WTC11 (cell line): ENCODE results near the gene VWF. TPM values are rescaled to one million over a fixed set of nuclear protein-coding genes. Genes with fewer than 3 reads are reported as not detected.

Experiments used
- ATAC-seq: fragments of 200-7000 bp; cut with Tn5 transposase; 2 replicates; pipeline ENCODE4 v1.10.0; 2021; ENCODE audit warnings: mild to moderate bottlenecking, moderate library complexity
- CTCF ChIA-PET: fragments of 300-600 bp; sonication (Branson Sonifier 250); formaldehyde crosslinking; loops from one replicate; lab custom pipeline; 2021; ENCODE audit warnings: antibody characterized with exemption; lab: Charles Lee
- POLR2A ChIA-PET: fragments of 350-600 bp; sonication (Branson Sonifier 250); formaldehyde crosslinking; loops from one replicate; lab custom pipeline; 2021; ENCODE audit warnings: antibody characterized with exemption; lab: Charles Lee
- DNase-seq: peaks from one replicate; pipeline ENCODE4 v3.0.0; 2021; ENCODE audit warnings: low spot score
- H3K27ac Mint-ChIP-seq: 2 replicates; pipeline ENCODE4 v1.8.0; 2021; ENCODE audit warnings: mixed read lengths
- H3K27me3 Mint-ChIP-seq: 2 replicates; pipeline ENCODE4 v1.8.0; 2021; ENCODE audit warnings: low read depth, mild to moderate bottlenecking, moderate library complexity, mixed read lengths
- H3K36me3 Mint-ChIP-seq: 2 replicates; pipeline ENCODE4 v1.8.0; 2021; ENCODE audit warnings: mixed read lengths
- H3K4me1 Mint-ChIP-seq: 2 replicates; pipeline ENCODE4 v1.8.0; 2022; ENCODE audit warnings: mixed read lengths
- H3K4me3 Mint-ChIP-seq: 2 replicates; pipeline ENCODE4 v1.8.0; 2021; ENCODE audit warnings: mild to moderate bottlenecking, moderate library complexity, mixed read lengths
- H3K9me3 Mint-ChIP-seq: 2 replicates; pipeline ENCODE4 v1.8.0; 2021; ENCODE audit warnings: mixed read lengths
- ESRRA ChIP-seq: sonication (generic); formaldehyde crosslinking; IDR thresholded peaks from 2 replicates; pipeline ENCODE4 v1.8.1; 2022; ENCODE audit warnings: mild to moderate bottlenecking, missing genetic modification reagents, borderline replicate concordance
- FOXP1 ChIP-seq: sonication (generic); formaldehyde crosslinking; IDR thresholded peaks from 2 replicates; pipeline ENCODE4 v1.8.0; 2022; ENCODE audit warnings: missing genetic modification reagents, mild to moderate bottlenecking, moderate library complexity, borderline replicate concordance
- GTF2I ChIP-seq: fragments of 250-450 bp; sonication (Bioruptor Pico); conservative IDR thresholded peaks from 2 replicates; pipeline ENCODE4 v1.4.0; 2021; ENCODE audit warnings: mild to moderate bottlenecking
- HMGA2 ChIP-seq: fragments of 250-450 bp; sonication (Bioruptor Pico); IDR thresholded peaks from 2 replicates; pipeline ENCODE4 v1.4.0; 2021; ENCODE audit warnings: mild to moderate bottlenecking, moderate library complexity
- MXD4 ChIP-seq: fragments of 250-450 bp; sonication (Bioruptor Pico); IDR thresholded peaks from 2 replicates; pipeline ENCODE4 v1.8.0; 2021; ENCODE audit warnings: mild to moderate bottlenecking, moderate library complexity, borderline replicate concordance
- NR1H2 ChIP-seq: sonication (generic); formaldehyde crosslinking; IDR thresholded peaks from 2 replicates; pipeline ENCODE4 v1.9.0; 2021; ENCODE audit warnings: mild to moderate bottlenecking, moderate library complexity, missing genetic modification reagents
- OVOL2 ChIP-seq: fragments of 250-450 bp; sonication (Bioruptor Pico); IDR thresholded peaks from 2 replicates; pipeline ENCODE4 v1.9.0; 2021; ENCODE audit warnings: mild to moderate bottlenecking, borderline replicate concordance
- RELA ChIP-seq: sonication (generic); formaldehyde crosslinking; IDR thresholded peaks from 2 replicates; pipeline ENCODE4 v1.8.1; 2022; ENCODE audit warnings: missing genetic modification reagents, mild to moderate bottlenecking, borderline replicate concordance
- RORB ChIP-seq: fragments of 250-450 bp; sonication (Bioruptor Pico); IDR thresholded peaks from 2 replicates; pipeline ENCODE4 v1.9.0; 2021; ENCODE audit warnings: mild to moderate bottlenecking
- TCF7 ChIP-seq: sonication (generic); formaldehyde crosslinking; IDR thresholded peaks from 2 replicates; pipeline ENCODE4 v1.8.0; 2022; ENCODE audit warnings: mild to moderate bottlenecking, low read depth, missing genetic modification reagents, moderate library complexity
- USF1 ChIP-seq: sonication (generic); formaldehyde crosslinking; IDR thresholded peaks from 2 replicates; pipeline ENCODE4 v1.8.0; 2022; ENCODE audit warnings: mild to moderate bottlenecking, missing genetic modification reagents
- ZNF425 ChIP-seq: fragments of 250-450 bp; sonication (Bioruptor Pico); conservative IDR thresholded peaks from 2 replicates; pipeline ENCODE4 v1.9.0; 2021; ENCODE audit warnings: mild to moderate bottlenecking
- ZNF512 ChIP-seq: sonication (generic); formaldehyde crosslinking; IDR thresholded peaks from 2 replicates; pipeline ENCODE4 v1.8.1; 2022; ENCODE audit warnings: missing genetic modification reagents, borderline replicate concordance
- total RNA-seq: library from RNA; stranded (reverse); gene quantifications from 3 replicates; pipeline ENCODE4 v1.2.3, GENCODE V29; 2021
- TF ChIP-seq, protein P1 (sequence below): sonication (generic); formaldehyde crosslinking; conservative IDR thresholded peaks from 2 replicates; pipeline ENCODE4 v1.8.1; 2022; ENCODE audit warnings: mild to moderate bottlenecking, missing genetic modification reagents
- TF ChIP-seq, protein P2 (sequence below): fragments of 250-450 bp; sonication (Bioruptor Pico); IDR thresholded peaks from 2 replicates; pipeline ENCODE4 v1.9.0; 2021; ENCODE audit warnings: mild to moderate bottlenecking
- TF ChIP-seq, protein P3 (sequence below): fragments of 250-450 bp; sonication (Bioruptor Pico); IDR thresholded peaks from 2 replicates; pipeline ENCODE4 v2.1.2; 2022; ENCODE audit warnings: mild to moderate bottlenecking, moderate library complexity
- TF ChIP-seq, protein P4 (sequence below): fragments of 200-600 bp; IDR thresholded peaks from 2 replicates; pipeline ENCODE4 v1.8.0; 2022; ENCODE audit warnings: antibody characterized with exemption
- TF ChIP-seq, protein P5 (sequence below): fragments of 250-450 bp; sonication (Bioruptor Pico); IDR thresholded peaks from 2 replicates; pipeline ENCODE4 v1.8.0; 2021; ENCODE audit warnings: mild to moderate bottlenecking
- TF ChIP-seq, protein P6 (sequence below): sonication (generic); formaldehyde crosslinking; IDR thresholded peaks from 2 replicates; pipeline ENCODE4 v1.8.1; 2023; ENCODE audit warnings: mild to moderate bottlenecking, missing genetic modification reagents, borderline replicate concordance

The VWF gene
- total RNA-seq, 1 experiment from 2014 or later = 0.48 TPM

DNA sequence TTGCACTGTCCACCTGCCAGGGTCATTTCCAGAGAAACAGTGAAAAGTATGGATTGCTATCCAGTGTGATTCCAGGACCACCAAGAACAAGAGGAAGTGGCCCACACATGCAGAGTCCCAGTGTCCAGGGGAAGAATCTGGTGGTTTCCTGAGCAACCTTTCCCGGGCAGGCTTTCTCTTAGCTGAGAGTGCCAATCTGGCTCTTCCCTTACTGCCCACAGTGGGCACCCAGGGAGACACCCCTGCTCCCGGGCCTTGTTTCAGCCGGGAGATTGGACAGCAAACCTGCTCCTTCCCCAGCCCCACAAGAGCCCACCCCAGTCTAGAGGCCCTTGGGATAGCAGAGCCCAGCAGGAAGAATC, 62.1 kb downstream of the VWF start:
- H3K27ac Mint-ChIP-seq = no peak overlapping the region
- no peaks in the 10 kb centered on the region for H3K36me3 Mint-ChIP-seq
- no peak overlapping the region for H3K4me3 Mint-ChIP-seq
- H3K27me3 Mint-ChIP-seq = no peaks in the 10 kb centered on the region
- H3K4me1 Mint-ChIP-seq = peaks cover 27% of the 10 kb centered on the region
- ATAC-seq (no peak), DNase-seq (no peak)
- ChIA-PET CTCF (interaction anchor here (0.6 kb wide), 1 partner anchor 415 kb away, joined by 3 read pairs; no protein-coding TSS in a partner anchor), POLR2A (no interaction called here)
- no peaks in the 10 kb centered on the region for H3K9me3 Mint-ChIP-seq
- TF ChIP-seq GTF2I (CRISPR knock-in tag) (no peak), USF1 (CRISPR knock-in tag) (no peak), ZNF512 (no peak), RELA (CRISPR knock-in tag) (no peak), OVOL2 (CRISPR knock-in tag) (no peak), FOXP1 (CRISPR knock-in tag) (no peak), TCF7 (CRISPR knock-in tag) (no peak), MXD4 (CRISPR knock-in tag) (no peak), RORB (CRISPR knock-in tag) (no peak)
- TF ChIP-seq, protein P1, sequence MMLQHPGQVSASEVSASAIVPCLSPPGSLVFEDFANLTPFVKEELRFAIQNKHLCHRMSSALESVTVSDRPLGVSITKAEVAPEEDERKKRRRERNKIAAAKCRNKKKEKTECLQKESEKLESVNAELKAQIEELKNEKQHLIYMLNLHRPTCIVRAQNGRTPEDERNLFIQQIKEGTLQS (CRISPR knock-in tag) = no peak

DNA sequence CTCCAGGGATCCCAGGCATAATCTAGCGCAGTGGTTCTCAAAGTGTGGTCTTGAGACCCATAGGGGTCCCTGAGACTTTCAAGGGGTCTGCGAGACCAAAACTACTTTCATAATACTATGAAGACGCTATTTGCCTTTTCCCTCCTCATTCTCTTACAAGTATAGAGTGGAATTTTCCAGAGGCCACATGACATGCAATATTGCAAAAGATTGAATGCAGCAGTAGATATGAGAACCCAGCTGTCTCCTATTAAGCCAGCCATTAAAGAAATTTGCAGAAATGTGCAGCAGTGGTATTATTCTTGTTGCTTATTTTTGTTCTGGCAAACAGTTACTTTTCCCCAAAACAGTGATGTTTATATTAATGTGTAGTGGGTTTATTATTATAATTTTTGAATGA, 62.8 kb downstream of the VWF start:
- POLR2A ChIA-PET = no interaction called here
- Mint-ChIP-seq H3K27ac (no peak overlapping the region), H3K9me3 (no peaks in the 10 kb centered on the region), H3K36me3 (no peaks in the 10 kb centered on the region), H3K27me3 (no peaks in the 10 kb centered on the region), H3K4me1 (peaks cover 29% of the 10 kb centered on the region), H3K4me3 (no peak overlapping the region)
- CTCF ChIA-PET = interaction anchor here (0.6 kb wide), 1 partner anchor 52 kb away, joined by 3 read pairs; no protein-coding TSS in a partner anchor
- no peak for ATAC-seq
- no peak for DNase-seq
- TF ChIP-seq, protein P2, sequence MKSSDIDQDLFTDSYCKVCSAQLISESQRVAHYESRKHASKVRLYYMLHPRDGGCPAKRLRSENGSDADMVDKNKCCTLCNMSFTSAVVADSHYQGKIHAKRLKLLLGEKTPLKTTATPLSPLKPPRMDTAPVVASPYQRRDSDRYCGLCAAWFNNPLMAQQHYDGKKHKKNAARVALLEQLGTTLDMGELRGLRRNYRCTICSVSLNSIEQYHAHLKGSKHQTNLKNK = no peak
- TF ChIP-seq ZNF425 = no peak
- TF ChIP-seq ESRRA (CRISPR knock-in tag) = no peak
- TF ChIP-seq HMGA2 (CRISPR knock-in tag) = no peak
- TF ChIP-seq, protein P3, sequence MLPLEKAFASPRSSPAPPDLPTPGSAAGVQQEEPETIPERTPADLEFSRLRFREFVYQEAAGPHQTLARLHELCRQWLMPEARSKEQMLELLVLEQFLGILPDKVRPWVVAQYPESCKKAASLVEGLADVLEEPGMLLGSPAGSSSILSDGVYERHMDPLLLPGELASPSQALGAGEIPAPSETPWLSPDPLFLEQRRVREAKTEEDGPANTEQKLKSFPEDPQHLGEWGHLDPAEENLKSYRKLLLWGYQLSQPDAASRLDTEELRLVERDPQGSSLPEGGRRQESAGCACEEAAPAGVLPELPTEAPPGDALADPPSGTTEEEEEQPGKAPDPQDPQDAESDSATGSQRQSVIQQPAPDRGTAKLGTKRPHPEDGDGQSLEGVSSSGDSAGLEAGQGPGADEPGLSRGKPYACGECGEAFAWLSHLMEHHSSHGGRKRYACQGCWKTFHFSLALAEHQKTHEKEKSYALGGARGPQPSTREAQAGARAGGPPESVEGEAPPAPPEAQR (CRISPR knock-in tag) = no peak
- TF ChIP-seq, protein P4, sequence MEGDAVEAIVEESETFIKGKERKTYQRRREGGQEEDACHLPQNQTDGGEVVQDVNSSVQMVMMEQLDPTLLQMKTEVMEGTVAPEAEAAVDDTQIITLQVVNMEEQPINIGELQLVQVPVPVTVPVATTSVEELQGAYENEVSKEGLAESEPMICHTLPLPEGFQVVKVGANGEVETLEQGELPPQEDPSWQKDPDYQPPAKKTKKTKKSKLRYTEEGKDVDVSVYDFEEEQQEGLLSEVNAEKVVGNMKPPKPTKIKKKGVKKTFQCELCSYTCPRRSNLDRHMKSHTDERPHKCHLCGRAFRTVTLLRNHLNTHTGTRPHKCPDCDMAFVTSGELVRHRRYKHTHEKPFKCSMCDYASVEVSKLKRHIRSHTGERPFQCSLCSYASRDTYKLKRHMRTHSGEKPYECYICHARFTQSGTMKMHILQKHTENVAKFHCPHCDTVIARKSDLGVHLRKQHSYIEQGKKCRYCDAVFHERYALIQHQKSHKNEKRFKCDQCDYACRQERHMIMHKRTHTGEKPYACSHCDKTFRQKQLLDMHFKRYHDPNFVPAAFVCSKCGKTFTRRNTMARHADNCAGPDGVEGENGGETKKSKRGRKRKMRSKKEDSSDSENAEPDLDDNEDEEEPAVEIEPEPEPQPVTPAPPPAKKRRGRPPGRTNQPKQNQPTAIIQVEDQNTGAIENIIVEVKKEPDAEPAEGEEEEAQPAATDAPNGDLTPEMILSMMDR = no peak
- TF ChIP-seq, protein P5, sequence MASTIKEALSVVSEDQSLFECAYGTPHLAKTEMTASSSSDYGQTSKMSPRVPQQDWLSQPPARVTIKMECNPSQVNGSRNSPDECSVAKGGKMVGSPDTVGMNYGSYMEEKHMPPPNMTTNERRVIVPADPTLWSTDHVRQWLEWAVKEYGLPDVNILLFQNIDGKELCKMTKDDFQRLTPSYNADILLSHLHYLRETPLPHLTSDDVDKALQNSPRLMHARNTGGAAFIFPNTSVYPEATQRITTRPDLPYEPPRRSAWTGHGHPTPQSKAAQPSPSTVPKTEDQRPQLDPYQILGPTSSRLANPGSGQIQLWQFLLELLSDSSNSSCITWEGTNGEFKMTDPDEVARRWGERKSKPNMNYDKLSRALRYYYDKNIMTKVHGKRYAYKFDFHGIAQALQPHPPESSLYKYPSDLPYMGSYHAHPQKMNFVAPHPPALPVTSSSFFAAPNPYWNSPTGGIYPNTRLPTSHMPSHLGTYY (CRISPR knock-in tag) = no peak
- no peak for TF ChIP-seq FOXP1 (CRISPR knock-in tag)
- no peak for TF ChIP-seq NR1H2 (CRISPR knock-in tag)
- TF ChIP-seq, protein P6, sequence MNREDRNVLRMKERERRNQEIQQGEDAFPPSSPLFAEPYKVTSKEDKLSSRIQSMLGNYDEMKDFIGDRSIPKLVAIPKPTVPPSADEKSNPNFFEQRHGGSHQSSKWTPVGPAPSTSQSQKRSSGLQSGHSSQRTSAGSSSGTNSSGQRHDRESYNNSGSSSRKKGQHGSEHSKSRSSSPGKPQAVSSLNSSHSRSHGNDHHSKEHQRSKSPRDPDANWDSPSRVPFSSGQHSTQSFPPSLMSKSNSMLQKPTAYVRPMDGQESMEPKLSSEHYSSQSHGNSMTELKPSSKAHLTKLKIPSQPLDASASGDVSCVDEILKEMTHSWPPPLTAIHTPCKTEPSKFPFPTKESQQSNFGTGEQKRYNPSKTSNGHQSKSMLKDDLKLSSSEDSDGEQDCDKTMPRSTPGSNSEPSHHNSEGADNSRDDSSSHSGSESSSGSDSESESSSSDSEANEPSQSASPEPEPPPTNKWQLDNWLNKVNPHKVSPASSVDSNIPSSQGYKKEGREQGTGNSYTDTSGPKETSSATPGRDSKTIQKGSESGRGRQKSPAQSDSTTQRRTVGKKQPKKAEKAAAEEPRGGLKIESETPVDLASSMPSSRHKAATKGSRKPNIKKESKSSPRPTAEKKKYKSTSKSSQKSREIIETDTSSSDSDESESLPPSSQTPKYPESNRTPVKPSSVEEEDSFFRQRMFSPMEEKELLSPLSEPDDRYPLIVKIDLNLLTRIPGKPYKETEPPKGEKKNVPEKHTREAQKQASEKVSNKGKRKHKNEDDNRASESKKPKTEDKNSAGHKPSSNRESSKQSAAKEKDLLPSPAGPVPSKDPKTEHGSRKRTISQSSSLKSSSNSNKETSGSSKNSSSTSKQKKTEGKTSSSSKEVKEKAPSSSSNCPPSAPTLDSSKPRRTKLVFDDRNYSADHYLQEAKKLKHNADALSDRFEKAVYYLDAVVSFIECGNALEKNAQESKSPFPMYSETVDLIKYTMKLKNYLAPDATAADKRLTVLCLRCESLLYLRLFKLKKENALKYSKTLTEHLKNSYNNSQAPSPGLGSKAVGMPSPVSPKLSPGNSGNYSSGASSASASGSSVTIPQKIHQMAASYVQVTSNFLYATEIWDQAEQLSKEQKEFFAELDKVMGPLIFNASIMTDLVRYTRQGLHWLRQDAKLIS = no peak
- no peak for TF ChIP-seq ZNF512
